Stimulated activated naive B cell treated with anti-CD40 and anti-IgM and Interleukin-4, amounts not matched to agents 10 μg/mL and 1 μg/mL and 100 μg/mL, for 72 hours (primary cell): ENCODE measurements around the gene DENND5B.
A peak's percentile ranks its signal among the peaks of the same experiment; 100 is the strongest.
"Not testable (repeated sequence)": the region's sequence is repeated elsewhere in the genome, so short reads cannot be mapped to it uniquely, and the experiment has no call there.

Experiments
- ATAC-seq, 2 donors: fragments of 150-1000 bp; cut with Tn5 transposase; replicated peaks; 2 replicates each; pipeline ENCODE4 v1.10.0; 2021; ENCODE audit warnings: moderate library complexity in 1 of 2
- DNase-seq: peaks from one replicate; pipeline ENCODE4 v3.0.0; 2021
- H3K27ac Mint-ChIP-seq: one replicate; pipeline ENCODE4 v1.8.0; 2022; ENCODE audit warnings: mild to moderate bottlenecking, mixed read lengths
- H3K27me3 Mint-ChIP-seq, 2 donors: one replicate each; pipeline ENCODE4 v1.8.0; 2022; ENCODE audit warnings: mixed read lengths in 2 of 2
- H3K36me3 Mint-ChIP-seq, 2 donors: one replicate each; pipeline ENCODE4 v1.8.0; 2022; ENCODE audit warnings: mixed read lengths in 2 of 2, mild to moderate bottlenecking in 1 of 2
- H3K4me1 Mint-ChIP-seq, 2 donors: one replicate each; pipeline ENCODE4 v1.8.0; 2022; ENCODE audit warnings: mixed read lengths in 2 of 2, mild to moderate bottlenecking in 1 of 2
- H3K4me3 Mint-ChIP-seq, 2 donors: one replicate each; pipeline ENCODE4 v1.8.0; 2022; ENCODE audit warnings: mild to moderate bottlenecking in 2 of 2, mixed read lengths in 2 of 2, moderate library complexity in 1 of 2
- H3K9me3 Mint-ChIP-seq, 2 donors: one replicate each; pipeline ENCODE4 v1.8.0; 2022; ENCODE audit warnings: mixed read lengths in 2 of 2, mild to moderate bottlenecking in 1 of 2

Gene DENND5B

DNA sequence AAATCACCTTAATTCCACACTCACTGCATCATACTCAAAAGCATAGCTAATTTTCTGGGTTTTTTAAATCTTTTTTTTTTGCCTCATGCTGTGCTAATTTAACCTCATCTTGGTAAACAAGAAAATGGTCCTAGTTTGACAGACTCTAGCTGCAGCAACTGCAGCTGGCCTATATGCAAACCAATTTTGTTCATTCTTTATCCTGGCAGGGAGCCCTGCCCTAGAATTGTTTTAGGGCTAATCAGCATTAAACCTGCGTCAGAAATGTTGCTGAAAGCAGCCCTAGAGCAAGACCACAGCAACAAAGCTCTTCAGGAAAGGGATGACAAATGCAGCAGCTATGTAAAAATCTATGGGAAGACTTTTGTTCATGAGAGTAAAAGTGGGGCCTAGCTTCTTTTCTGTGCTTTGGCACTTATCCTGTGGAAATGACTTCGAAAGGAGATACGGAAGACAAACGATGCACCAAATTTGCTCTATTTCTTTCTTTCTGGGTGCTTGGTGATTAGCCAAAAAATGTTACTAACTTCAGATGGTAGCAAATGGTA, 72.2 kb downstream of the DENND5B start:
- no peaks in the 10 kb centered on the region for H3K27me3 Mint-ChIP-seq
- ATAC-seq = no peak
- H3K36me3 Mint-ChIP-seq = no peaks in the 10 kb centered on the region
- H3K27ac Mint-ChIP-seq = no peak overlapping the region
- no peaks in the 10 kb centered on the region for H3K9me3 Mint-ChIP-seq
- H3K4me3 Mint-ChIP-seq = no peak overlapping the region
- H3K4me1 Mint-ChIP-seq = peaks cover 28 to 58% of the 10 kb centered on the region in 2 donors
- no peak for DNase-seq

DNA sequence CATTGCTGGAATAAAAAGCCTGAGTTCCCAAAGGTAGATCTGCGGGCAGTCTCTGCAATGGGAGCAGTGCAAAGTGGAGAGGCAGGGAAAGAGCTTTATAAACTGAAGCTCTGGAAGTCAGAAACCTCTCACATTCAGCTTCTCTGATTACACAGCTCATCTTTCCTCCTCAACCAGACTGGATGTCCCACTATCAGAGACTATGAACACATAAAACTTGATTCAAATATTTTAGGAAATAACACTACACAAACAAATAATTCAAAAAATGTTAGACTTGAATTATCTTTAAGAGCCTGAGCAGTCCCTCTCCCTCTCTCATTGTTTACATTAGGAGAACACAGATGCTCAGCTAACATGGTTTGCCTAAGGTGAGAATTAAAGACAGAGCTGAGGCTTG, 72.9 kb downstream of the DENND5B start:
- no peak for ATAC-seq
- no peaks in the 10 kb centered on the region for H3K36me3 Mint-ChIP-seq
- DNase-seq = no peak
- no peaks in the 10 kb centered on the region for H3K9me3 Mint-ChIP-seq
- H3K27me3 Mint-ChIP-seq = no peaks in the 10 kb centered on the region
- H3K27ac Mint-ChIP-seq = no peak overlapping the region
- peaks cover 31 to 65% of the 10 kb centered on the region in 2 donors for H3K4me1 Mint-ChIP-seq
- H3K4me3 Mint-ChIP-seq = no peak overlapping the region

DNA sequence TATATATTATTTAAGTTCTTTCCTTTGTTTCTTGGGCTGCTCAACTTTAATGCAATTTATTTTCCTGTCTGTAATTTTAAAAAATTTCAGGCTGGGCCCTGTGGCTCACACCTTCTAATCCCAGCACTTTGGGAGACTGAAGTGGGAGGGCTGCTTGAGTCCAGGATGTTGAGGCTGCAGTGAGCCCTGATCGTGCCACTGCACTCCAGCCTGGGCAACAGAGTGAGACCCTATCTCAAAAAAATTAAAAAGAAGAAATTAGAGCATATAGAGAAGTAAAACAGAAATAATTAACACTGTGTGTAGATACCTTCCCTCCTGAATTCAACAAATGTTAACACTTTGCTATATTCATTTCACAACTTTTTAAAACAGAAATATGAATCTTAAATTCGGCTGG, 74.2 kb downstream of the DENND5B start:
- H3K27me3 Mint-ChIP-seq = no peaks in the 10 kb centered on the region
- H3K4me1 Mint-ChIP-seq = peaks cover 30 to 62% of the 10 kb centered on the region in 2 donors
- no peaks in the 10 kb centered on the region for H3K36me3 Mint-ChIP-seq
- no peak for DNase-seq
- H3K9me3 Mint-ChIP-seq = no peaks in the 10 kb centered on the region
- no peak for ATAC-seq
- H3K4me3 Mint-ChIP-seq = no peak overlapping the region
- peak overlapping the region; percentile 44 for H3K27ac Mint-ChIP-seq

DNA sequence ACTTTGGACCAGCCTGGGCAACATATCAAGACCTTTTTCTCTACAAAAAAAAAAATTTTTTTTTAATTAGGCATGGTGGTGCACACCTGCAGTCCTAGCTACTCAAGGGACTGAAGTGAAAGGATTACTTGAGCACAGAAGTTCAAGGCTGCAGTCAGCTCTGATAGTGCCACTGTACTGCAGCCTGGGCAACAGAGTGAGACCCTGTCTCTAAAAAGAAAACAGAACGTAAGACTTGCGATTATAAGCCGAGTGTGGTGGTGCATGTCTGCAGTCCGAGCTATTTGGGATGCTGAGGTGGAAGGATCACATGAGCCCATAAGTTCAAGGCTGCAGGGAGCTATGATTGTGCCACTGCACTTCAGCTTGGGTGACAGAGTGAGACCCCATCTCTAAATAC, 76.0 kb downstream of the DENND5B start:
- Mint-ChIP-seq H3K9me3 (no peaks in the 10 kb centered on the region), H3K4me1 (peaks cover 31 to 53% of the 10 kb centered on the region in 2 donors), H3K27ac (no peak overlapping the region), H3K4me3 (no peak overlapping the region), H3K36me3 (no peaks in the 10 kb centered on the region), H3K27me3 (no peaks in the 10 kb centered on the region)
- DNase-seq (no peak), ATAC-seq (no peak)

DNA sequence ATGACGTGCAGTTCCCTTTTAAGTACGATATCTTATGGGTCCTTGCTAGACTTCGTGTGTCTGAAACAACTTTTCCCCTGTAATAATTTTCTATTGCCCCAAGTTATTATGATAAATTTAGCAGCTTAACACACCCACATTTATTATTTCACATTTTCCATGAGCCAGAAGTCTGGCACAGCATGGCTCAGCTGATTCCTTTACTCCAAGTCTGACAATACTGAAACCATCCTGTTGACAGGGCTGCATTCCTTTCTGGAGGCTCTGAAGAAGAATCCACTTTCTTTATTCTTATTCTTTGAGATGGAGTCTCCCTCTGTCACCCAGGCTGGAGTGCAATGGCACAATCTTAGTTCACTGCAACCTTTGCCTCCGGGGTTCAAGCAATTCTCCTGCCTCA, 80.9 kb downstream of the DENND5B start:
- DNase-seq = no peak
- peak overlapping the region; percentile 20 for H3K27ac Mint-ChIP-seq
- no peaks in the 10 kb centered on the region for H3K9me3 Mint-ChIP-seq
- no peaks in the 10 kb centered on the region for H3K27me3 Mint-ChIP-seq
- H3K4me1 Mint-ChIP-seq = peaks cover 23 to 47% of the 10 kb centered on the region in 2 donors
- ATAC-seq = no peak
- no peak overlapping the region for H3K4me3 Mint-ChIP-seq
- peaks cover 0 to 7% of the 10 kb centered on the region in 2 donors for H3K36me3 Mint-ChIP-seq

DNA sequence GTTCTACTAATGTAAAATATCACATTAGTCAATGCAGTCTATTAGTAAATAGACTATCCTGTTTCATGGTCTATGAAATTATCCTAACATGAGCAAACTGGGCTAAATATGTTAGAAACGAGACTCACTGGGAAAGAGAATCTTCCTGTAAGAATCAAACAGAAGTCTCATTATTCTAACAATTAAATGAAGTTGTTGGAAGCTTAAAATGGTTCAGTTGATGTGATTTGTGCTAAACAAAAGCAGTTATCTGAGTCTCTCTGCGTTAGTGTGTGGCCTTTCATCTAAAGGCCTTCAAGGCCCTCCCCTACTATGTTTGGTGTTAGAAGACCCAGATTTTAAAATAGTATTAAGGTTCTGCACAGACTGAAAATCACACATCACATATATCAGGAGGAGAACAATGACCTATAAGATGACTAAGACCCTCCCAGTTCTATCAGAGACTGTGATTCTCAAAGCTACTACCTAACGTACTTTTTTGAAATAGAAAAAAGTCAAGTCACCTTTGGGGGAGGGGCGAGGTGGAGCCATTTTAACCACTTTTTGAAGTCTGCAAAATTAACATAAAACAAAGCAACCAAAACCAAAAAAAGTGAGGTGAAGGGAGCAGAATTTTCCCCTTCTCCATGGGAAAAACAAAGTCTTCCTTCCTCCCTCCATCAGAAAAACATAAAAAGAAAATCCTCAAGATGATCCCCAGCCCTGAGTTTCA, 82.3 kb downstream of the DENND5B start:
- peaks cover 0 to 3% of the 10 kb centered on the region in 2 donors for H3K9me3 Mint-ChIP-seq
- H3K4me3 Mint-ChIP-seq = no peak overlapping the region
- peaks cover 0 to 7% of the 10 kb centered on the region in 2 donors for H3K36me3 Mint-ChIP-seq
- peaks cover 21 to 40% of the 10 kb centered on the region in 2 donors for H3K4me1 Mint-ChIP-seq
- ATAC-seq (no peak), DNase-seq (no peak)
- H3K27me3 Mint-ChIP-seq = no peaks in the 10 kb centered on the region
- peak overlapping the region; percentile 37 for H3K27ac Mint-ChIP-seq

DNA sequence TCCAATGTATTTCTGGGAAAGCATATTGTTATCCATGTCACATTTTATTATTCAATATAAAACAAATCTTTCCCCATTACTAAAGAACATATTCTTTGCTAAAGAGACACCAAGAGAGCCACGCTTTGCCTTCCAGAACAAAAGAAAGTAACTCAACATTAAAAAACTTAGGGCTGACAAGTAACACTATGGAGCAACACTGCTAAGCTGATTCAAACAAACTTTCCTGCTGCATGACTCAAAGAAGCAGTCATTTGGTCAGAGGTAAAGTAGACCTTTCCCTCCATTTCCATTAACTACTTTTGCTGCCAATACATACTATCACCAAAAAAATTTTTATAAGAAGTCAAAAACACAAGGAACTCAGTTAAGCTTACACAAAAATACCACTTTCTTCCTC, 83.0 kb downstream of the DENND5B start:
- peaks cover 19 to 37% of the 10 kb centered on the region in 2 donors for H3K4me1 Mint-ChIP-seq
- H3K27me3 Mint-ChIP-seq = no peaks in the 10 kb centered on the region
- H3K36me3 Mint-ChIP-seq = peaks cover 0 to 7% of the 10 kb centered on the region in 2 donors
- no peak overlapping the region for H3K4me3 Mint-ChIP-seq
- H3K27ac Mint-ChIP-seq = no peak overlapping the region
- ATAC-seq (no peak), DNase-seq (no peak)
- H3K9me3 Mint-ChIP-seq = peaks cover 0 to 3% of the 10 kb centered on the region in 2 donors

DNA sequence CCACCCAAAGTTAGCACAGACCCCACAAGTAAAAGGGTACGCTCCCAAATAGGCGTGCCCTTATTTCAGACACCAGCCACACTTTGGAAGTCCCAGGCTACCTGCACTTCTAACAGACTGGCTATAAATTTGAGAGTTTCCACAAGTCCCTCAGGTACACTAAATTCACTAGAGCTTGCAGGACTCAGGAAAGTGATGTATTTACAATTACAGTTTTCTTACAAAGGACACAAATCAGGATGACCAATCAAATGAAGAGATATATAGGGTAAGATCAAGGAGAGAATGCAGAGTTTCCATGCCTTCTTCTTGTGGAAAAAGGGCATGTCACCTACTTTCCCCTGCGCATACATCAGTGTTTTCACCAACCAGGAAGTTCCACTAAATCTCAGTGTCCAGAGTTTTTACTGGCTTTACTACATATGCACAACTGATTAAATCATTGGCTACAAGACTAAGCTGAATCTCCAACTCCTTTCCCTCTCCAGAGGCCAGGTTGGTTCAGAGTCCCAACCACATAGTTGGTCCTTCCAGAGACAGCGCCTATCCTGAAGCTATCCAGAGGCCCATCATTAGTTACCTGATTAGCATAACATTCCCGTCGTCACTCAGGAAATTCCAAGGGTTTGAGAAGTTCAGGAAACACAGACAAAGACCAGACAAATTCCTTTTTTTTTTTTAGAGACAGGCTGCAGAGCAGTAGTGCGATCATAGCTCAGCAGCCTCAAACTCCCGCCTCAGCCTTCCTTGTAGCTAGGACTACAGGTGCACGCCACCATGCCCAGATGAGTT, 84.2 kb downstream of the DENND5B start:
- no peak overlapping the region for H3K4me3 Mint-ChIP-seq
- ATAC-seq (no peak), DNase-seq (no peak)
- peaks cover 18 to 40% of the 10 kb centered on the region in 2 donors for H3K4me1 Mint-ChIP-seq
- H3K27me3 Mint-ChIP-seq = no peaks in the 10 kb centered on the region
- H3K9me3 Mint-ChIP-seq = peaks cover 0 to 3% of the 10 kb centered on the region in 2 donors
- no peak overlapping the region for H3K27ac Mint-ChIP-seq
- H3K36me3 Mint-ChIP-seq = peaks cover 0 to 7% of the 10 kb centered on the region in 2 donors

DNA sequence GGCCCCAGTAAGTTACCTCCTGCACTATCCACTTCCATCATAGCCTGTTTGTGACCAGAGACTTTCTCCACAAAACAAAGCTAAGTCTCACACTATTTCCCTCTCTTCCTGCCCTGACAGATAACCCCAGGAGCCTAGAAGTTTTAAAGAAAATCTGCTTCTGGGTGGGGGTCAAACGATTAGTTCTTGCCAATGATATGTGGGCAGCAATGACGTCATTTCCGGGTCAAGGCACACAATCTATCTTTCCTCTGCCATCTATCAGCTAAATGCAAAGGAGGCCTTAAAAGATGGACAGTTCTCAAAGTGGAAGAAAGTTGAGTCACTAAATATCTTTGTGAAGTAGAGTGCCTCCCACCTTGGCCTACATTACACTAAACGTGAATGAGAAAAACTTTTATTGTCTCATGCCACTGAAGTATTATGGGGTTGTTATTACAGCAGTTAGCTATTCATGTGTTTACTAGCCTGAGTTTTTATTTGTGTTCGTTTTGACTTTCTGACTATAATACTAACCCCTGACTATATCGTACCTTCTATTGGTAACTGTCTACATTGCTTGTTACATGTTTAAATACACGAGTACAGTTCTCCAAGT, 86.2 kb downstream of the DENND5B start:
- peaks cover 0 to 4% of the 10 kb centered on the region in 2 donors for H3K9me3 Mint-ChIP-seq
- H3K27me3 Mint-ChIP-seq = no peaks in the 10 kb centered on the region
- no peak for ATAC-seq
- no peak overlapping the region for H3K27ac Mint-ChIP-seq
- H3K4me3 Mint-ChIP-seq = no peak overlapping the region
- H3K36me3 Mint-ChIP-seq = peaks cover 2 to 7% of the 10 kb centered on the region in 2 donors
- no peak for DNase-seq
- H3K4me1 Mint-ChIP-seq = peaks cover 16 to 40% of the 10 kb centered on the region in 2 donors

DNA sequence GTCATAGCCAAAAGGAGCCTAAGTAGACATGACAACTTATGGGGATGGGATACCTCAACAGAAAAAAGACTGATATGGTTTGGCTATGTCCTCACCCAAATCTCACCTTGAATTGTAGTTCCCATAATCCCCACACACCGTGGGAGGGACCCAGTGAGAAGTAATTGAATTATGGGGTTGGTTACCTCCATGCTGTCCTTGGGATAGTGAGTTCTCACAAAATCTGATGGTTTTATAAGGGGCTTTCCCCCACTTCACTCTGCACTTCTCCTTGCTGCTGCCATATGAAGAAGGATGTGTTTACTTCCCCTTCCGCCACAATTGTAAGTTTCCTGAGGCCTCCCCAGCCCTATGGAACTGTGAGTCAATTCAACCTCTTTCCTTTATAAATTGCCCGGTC, 89.9 kb downstream of the DENND5B start:
- ATAC-seq = not testable (repeated sequence)

DNA sequence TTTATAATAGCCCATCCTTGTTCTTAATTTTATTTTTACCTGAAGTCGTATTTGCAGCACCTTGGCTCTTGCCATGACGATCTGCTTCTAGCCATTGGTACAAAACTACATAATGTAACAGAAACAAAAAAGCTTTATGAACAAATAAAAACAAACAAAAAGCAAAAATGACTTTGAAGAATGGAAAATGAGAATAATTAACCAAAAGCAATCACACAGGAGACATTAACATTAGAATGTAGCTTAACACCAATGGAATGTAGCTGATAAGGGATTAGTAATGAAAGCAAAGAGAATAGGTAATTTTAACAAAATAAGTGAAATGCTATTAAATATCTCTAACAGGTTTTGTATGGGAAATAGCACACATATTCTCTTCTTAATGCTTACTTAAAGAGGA, 91.4 kb downstream of the DENND5B start:
- DNase-seq (no peak), ATAC-seq (no peak)
- Mint-ChIP-seq H3K27ac (no peak overlapping the region), H3K36me3 (peaks cover 7 to 16% of the 10 kb centered on the region in 2 donors), H3K27me3 (no peaks in the 10 kb centered on the region), H3K4me3 (no peak overlapping the region), H3K9me3 (peaks cover 0 to 5% of the 10 kb centered on the region in 2 donors), H3K4me1 (peaks cover 17 to 37% of the 10 kb centered on the region in 2 donors)

More for the DNA sequence above, 89.9 kb downstream of the DENND5B start:
- H3K27ac Mint-ChIP-seq, H3K4me3 Mint-ChIP-seq, DNase-seq, H3K9me3 Mint-ChIP-seq, H3K27me3 Mint-ChIP-seq: not testable (repeated sequence)
- Mint-ChIP-seq H3K36me3 (peaks cover 2 to 10% of the 10 kb centered on the region in 2 donors), H3K4me1 (peaks cover 14 to 32% of the 10 kb centered on the region in 2 donors)

DNA sequence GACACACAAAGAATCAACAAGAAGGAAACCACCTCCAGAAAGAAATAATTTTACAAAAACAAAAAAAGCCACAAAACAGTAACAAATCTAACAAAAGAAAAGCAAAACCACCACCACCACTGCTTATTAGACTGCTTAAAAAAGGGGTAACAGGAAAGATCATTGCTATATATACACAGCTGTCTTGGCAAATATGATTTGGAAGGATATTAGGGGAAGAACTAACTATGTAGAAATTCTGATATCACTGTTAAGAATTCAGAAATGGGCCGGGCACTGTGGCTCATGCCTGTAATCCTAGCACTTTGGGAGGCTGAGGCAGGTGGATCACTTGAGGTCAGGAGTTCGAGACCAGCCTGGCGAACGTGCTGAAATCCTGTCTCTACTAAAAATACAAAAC, 92.5 kb downstream of the DENND5B start:
- no peaks in the 10 kb centered on the region for H3K27me3 Mint-ChIP-seq
- H3K4me1 Mint-ChIP-seq = peaks cover 21 to 39% of the 10 kb centered on the region in 2 donors
- H3K27ac Mint-ChIP-seq = no peak overlapping the region
- H3K36me3 Mint-ChIP-seq = peaks cover 10 to 26% of the 10 kb centered on the region in 2 donors
- H3K4me3 Mint-ChIP-seq = no peak overlapping the region
- H3K9me3 Mint-ChIP-seq = peaks cover 0 to 3% of the 10 kb centered on the region in 2 donors
- DNase-seq (no peak), ATAC-seq (no peak)

DNA sequence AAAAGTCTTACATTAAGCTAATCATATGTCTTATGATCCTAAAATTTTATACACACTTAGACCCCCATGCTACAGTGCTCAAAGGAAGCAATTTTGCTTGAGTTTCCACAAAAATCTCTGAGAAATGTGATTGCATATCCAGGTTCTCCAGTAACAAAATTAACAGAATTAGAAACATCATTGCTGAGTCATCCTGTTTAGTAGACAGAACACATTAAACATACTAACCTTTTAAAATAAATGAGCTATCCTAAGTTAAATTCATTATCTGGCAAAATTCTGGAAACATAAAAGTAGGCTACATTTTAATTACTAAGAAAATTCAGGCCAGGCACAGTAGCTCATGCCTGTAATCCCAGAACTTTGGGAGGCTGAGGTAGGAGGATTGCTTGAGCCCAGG, 94.7 kb downstream of the DENND5B start:
- ATAC-seq (no peak), DNase-seq (no peak)
- peaks cover 10 to 26% of the 10 kb centered on the region in 2 donors for H3K36me3 Mint-ChIP-seq
- no peak overlapping the region for H3K27ac Mint-ChIP-seq
- no peak overlapping the region for H3K4me3 Mint-ChIP-seq
- peaks cover 19 to 38% of the 10 kb centered on the region in 2 donors for H3K4me1 Mint-ChIP-seq
- peaks cover 0 to 3% of the 10 kb centered on the region in 2 donors for H3K9me3 Mint-ChIP-seq
- H3K27me3 Mint-ChIP-seq = no peaks in the 10 kb centered on the region

DNA sequence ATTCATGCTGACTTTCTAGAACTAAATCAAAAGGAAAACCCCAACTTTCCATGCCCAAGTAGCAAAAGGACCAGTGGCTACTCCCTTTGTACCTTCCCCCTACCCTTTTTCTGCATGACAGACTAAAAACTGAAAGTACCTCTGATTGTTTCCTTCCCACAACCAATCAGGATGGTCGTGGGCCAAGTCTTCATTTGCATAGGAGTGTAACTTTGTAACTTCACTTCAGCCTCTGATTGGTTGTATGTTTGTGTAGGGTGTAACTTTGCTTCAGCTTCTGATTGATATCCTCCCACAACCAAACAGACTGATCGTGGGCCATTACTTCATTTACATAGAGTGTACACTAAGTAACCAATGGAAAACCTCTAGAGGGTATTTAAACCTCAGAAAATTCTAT, 96.5 kb downstream of the DENND5B start:
- Mint-ChIP-seq H3K4me3 (no peak overlapping the region), H3K36me3 (peaks cover 20 to 37% of the 10 kb centered on the region in 2 donors), H3K27me3 (no peaks in the 10 kb centered on the region), H3K9me3 (peaks cover 0 to 1% of the 10 kb centered on the region in 2 donors), H3K27ac (no peak overlapping the region), H3K4me1 (peaks cover 16 to 29% of the 10 kb centered on the region in 2 donors)
- ATAC-seq (peak in 1 of 2 donors; percentile 27), DNase-seq (no peak)
